ENCODE data around the gene LSP1.

The LSP1 gene

DNA sequence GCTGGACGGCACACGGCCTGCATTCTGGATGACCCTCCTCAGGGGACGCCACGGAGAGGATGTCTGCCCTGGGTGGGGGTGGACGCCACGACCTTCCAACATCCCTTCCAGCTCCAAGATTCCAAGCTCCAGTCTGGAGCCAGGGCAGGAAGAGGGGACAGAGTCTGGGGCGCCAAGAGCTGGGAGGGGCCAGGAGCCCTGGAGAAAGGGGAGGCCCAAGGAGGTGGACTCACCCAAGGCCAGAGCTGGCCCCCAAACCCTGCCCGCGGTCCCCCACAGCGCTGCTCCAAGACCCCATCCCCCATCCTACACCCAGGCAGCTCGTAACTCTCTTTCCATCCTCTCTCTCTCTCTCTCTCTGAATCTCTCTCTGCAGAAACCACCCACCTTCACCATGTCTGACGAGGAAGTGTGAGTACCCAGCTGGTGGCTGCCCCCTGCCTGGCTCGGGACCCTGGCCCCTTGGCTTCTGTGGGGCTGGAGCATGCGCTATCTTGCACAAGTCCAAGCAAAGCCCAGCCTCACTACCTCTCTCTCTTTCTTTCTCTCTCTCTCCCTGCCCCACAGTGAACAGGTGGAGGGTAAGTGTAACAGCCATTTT is 69.7 kb downstream of the LSP1 start:
- in situ Hi-C loops (cut with MboI; ENCODE audit: low sequenced_read_pairs, unreplicated experiment) = no loop called here
- TF ChIP-seq, protein P1, sequence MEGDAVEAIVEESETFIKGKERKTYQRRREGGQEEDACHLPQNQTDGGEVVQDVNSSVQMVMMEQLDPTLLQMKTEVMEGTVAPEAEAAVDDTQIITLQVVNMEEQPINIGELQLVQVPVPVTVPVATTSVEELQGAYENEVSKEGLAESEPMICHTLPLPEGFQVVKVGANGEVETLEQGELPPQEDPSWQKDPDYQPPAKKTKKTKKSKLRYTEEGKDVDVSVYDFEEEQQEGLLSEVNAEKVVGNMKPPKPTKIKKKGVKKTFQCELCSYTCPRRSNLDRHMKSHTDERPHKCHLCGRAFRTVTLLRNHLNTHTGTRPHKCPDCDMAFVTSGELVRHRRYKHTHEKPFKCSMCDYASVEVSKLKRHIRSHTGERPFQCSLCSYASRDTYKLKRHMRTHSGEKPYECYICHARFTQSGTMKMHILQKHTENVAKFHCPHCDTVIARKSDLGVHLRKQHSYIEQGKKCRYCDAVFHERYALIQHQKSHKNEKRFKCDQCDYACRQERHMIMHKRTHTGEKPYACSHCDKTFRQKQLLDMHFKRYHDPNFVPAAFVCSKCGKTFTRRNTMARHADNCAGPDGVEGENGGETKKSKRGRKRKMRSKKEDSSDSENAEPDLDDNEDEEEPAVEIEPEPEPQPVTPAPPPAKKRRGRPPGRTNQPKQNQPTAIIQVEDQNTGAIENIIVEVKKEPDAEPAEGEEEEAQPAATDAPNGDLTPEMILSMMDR (IDR thresholded peaks at IDR 0.05; ENCODE audit: borderline replicate concordance, control extremely low read depth, extremely low read depth, insufficient read depth, missing control alignments) = no peak
- peak; percentile 42 for DNase-seq (ENCODE audit: low spot score)

DNA sequence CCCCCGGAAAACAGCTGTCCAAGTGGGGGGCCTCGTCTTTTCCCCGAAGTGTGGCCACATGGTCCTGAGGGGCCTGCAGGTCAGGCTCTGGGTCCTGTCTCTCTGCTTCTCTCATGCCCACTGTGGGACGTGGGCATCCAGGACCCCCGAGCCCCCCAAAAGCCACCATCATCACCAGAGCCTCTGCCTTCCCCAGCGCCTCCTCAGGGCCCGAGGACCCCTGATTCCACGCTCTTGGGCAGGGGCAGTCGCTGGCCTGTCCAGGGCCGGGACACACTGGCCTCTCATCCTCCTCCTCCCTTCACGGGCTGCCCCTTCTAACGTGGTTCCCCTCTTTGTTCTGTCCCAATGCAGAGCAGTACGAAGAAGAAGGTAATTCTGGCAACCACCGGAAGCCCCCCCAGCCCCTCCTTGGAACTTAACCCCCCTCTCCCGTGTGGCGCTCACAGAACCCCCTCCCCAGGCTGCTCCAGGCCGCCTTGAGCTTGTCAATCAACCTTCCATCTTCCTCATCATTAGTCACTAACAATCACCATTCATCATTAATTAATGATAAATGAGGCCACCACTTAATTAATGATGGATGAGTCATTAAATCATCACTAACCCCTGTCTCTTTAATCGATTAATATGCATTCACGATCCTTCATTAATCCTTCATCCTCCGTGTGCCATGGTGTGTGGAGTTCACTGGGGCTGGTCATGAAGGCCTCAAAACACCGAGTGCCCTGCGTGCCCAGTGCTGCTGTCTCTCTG is 70.5 kb downstream of the LSP1 start:
- in situ Hi-C loops (cut with MboI; ENCODE audit: low sequenced_read_pairs, unreplicated experiment) = no loop called here
- DNase-seq (ENCODE audit: low spot score) = no peak
- TF ChIP-seq, protein P1 (IDR thresholded peaks at IDR 0.05; ENCODE audit: borderline replicate concordance, control extremely low read depth, extremely low read depth, insufficient read depth, missing control alignments) = no peak

DNA sequence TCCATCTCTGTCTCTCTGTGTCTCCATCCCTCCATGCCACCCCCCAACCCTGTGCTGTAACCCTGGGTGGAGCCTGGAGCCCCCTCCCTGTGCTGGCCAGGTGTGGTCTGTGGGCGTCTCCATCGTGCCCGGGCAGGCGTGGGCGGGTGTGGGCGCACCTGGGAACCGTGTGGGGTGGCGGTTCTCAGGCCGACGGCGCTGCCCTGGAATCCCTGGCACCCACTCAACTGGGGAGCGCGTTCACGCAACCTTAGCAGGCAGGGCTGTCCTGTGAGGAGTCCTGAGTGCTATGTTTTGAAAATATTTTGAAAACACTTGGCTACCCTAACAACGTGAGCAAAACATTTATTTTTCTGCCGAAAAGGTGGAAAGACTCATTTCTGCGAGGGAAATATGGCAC is 71.3 kb downstream of the LSP1 start:
- TF ChIP-seq, protein P1 (IDR thresholded peaks at IDR 0.05; ENCODE audit: borderline replicate concordance, control extremely low read depth, extremely low read depth, insufficient read depth, missing control alignments) = no peak
- in situ Hi-C loops (cut with MboI; ENCODE audit: low sequenced_read_pairs, unreplicated experiment) = no loop called here
- no peak for DNase-seq (ENCODE audit: low spot score)

DNA sequence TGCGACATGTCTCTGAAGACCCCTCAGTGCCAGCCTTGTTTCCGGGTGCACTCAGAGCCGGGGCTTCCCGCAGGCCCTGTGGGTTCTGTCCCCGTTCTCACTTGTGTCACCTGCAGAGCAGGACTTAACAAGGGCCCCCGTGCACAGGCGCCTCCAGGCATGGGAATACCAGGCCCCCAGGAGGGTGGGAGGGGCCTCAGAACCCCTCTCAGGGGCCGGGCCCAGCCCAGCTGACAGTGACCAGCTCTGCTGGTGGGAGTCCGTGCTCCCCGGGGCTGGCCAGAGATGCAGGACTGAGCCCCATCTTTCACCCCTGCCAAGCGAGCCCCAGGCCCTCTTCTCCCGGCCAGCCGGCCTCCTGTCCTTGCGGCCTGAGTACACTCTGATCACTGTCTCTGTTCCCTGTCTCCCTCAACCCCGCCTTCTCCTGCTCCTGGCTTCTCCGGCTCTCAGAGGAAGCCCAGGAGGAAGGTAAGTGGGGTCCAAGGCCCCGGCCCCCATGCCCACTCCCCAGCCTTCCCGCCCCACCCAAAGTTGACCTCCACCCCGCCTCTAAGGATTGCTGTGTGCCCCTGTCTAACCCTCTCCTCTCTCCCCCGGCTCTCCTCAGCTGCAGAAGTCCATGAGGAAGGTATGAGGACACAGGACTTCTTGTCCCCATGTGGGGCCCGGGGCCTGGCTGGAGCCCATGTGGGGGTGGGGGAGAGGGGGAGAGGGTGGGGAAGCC is 71.9 kb downstream of the LSP1 start:
- TF ChIP-seq, protein P1 (IDR thresholded peaks at IDR 0.05; ENCODE audit: borderline replicate concordance, control extremely low read depth, extremely low read depth, insufficient read depth, missing control alignments) = no peak
- no peak for DNase-seq (ENCODE audit: low spot score)
- in situ Hi-C loops (cut with MboI; ENCODE audit: low sequenced_read_pairs, unreplicated experiment) = no loop called here

DNA sequence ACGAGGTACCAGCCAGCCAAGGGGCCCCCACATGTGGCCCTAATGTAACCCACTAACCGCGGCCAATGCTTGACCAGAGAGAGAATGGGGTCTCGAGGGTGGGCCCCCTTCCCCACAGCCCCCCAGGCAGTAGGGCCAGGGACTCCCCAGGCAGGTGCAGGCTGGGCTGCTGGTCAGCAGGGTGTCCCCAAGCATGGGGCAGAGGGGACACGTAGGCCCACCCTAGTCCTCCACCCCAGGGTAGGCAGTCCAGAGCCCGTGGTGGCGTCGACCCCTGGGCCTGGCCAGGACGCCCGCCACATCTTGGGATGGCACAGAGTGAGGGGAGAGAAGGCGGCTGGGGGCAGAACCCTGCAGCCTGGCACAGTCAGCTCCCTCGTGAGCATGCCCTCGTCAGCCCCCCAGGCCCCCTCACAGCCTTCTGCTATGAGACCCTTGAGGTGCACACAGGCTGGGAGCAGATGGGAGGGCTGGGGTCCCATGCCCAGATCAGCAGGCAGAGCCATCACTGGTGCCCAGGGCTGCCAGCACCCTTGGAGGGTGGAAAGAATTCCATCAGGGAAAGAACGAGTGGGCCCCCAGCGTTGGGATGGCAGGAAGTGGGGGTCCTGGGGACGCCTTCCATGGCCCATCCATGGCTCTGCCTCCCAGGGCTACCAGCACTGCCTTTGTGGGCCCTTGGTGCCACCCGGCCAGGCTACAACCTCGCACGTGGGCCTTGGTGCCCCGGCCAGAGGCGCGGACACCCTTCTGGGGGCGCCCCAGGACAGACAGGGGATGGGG is 72.7 kb downstream of the LSP1 start:
- TF ChIP-seq, protein P1 (IDR thresholded peaks at IDR 0.05; ENCODE audit: borderline replicate concordance, control extremely low read depth, extremely low read depth, insufficient read depth, missing control alignments) = no peak
- in situ Hi-C loops (cut with MboI; ENCODE audit: low sequenced_read_pairs, unreplicated experiment) = no loop called here
- DNase-seq (ENCODE audit: low spot score) = no peak

Data from GM13976 (cell line).